CD14-positive monocyte (primary cell): ENCODE data around the gene NDST1. TPM values are rescaled to one million over a fixed set of nuclear protein-coding genes. Genes with fewer than 3 reads are reported as not detected.
"Not testable (repeated sequence)": the region's sequence is repeated elsewhere in the genome, so short reads cannot be mapped to it uniquely, and the experiment has no call there.

ENCODE experiments used
- DNase-seq, 3 donors: peaks; one replicate each; pipeline ENCODE4 v3.0.0-alpha.2; 2011 to 2022
- H2AFZ ChIP-seq: 2 replicates; pipeline ENCODE4 v1.6.0; 2012; ENCODE audit warnings: mild to moderate bottlenecking, low read depth, low read length, inconsistent platforms; ENCODE audit not compliant: insufficient read depth, poor library complexity, severe bottlenecking
- H3K27ac ChIP-seq, 2 donors: 1 replicate in 1 of 2; 2 replicates in 1 of 2; pipeline ENCODE4 v1.5.1; 2012 to 2013; ENCODE audit warnings: low read length in 2 of 2, control low read depth in 1 of 2, inconsistent platforms in 1 of 2, low read depth in 1 of 2, mild to moderate bottlenecking in 1 of 2
- H3K27me3 ChIP-seq, 2 donors: one replicate each; pipeline versions ENCODE4 v1.6.0 to v1.6.1; 2011 to 2013; ENCODE audit warnings: low read length in 2 of 2; ENCODE audit not compliant: control insufficient read depth in 2 of 2, insufficient read depth in 2 of 2
- H3K36me3 ChIP-seq, 2 donors: replicated peaks in 1 of 2; 1 replicate in 1 of 2; 2 replicates in 1 of 2; pipeline versions ENCODE4 v1.5.1 to v1.6.1; 2012 to 2013; ENCODE audit warnings: low read length in 2 of 2, control low read depth in 1 of 2, inconsistent platforms in 1 of 2, mild to moderate bottlenecking in 1 of 2; ENCODE audit not compliant: insufficient read depth in 2 of 2, control insufficient read depth in 1 of 2
- H3K4me1 ChIP-seq, 2 donors: 1 replicate in 1 of 2; 2 replicates in 1 of 2; pipeline versions ENCODE4 v1.5.1 to v1.6.1; 2012 to 2013; ENCODE audit warnings: low read length in 2 of 2, control low read depth in 1 of 2, inconsistent platforms in 1 of 2, mild to moderate bottlenecking in 1 of 2, moderate library complexity in 1 of 2; ENCODE audit not compliant: insufficient read depth in 2 of 2, control insufficient read depth in 1 of 2
- H3K4me2 ChIP-seq: replicated peaks from 2 replicates; pipeline ENCODE3; 2012; ENCODE audit warnings: low read length, moderate library complexity, mild to moderate bottlenecking; ENCODE audit not compliant: poor library complexity, severe bottlenecking; ENCODE audit errors: extremely low read depth
- H3K4me3 ChIP-seq, 3 experiments: fragments of 200-600 bp in 1 of 3; sonication (generic) in 1 of 3; replicated peaks in 1 of 3; 1 replicate in 2 of 3; 2 replicates in 1 of 3; pipeline ENCODE4 v1.5.1; 2011 to 2013; ENCODE audit warnings: low read length in 3 of 3, mild to moderate bottlenecking in 3 of 3, control low read depth in 2 of 3, low read depth in 2 of 3, inconsistent platforms in 1 of 3, moderate library complexity in 1 of 3
- H3K79me2 ChIP-seq: 2 replicates; pipeline ENCODE4 v1.6.0; 2012; ENCODE audit warnings: mild to moderate bottlenecking, control low read depth, inconsistent platforms, low read length, moderate library complexity; ENCODE audit not compliant: insufficient read depth
- H3K9ac ChIP-seq: 2 replicates; pipeline ENCODE4 v1.6.0; 2017; ENCODE audit warnings: low read length, mild to moderate bottlenecking; ENCODE audit not compliant: insufficient read depth, poor library complexity, severe bottlenecking
- H3K9me3 ChIP-seq, 2 donors: replicated peaks in 1 of 2; 1 replicate in 1 of 2; 2 replicates in 1 of 2; pipeline versions ENCODE4 v1.5.1 to v1.6.1; 2012 to 2013; ENCODE audit warnings: low read length in 2 of 2, control low read depth in 1 of 2; ENCODE audit not compliant: control insufficient read depth in 1 of 2, insufficient read depth in 1 of 2
- H4K20me1 ChIP-seq: 2 replicates; pipeline ENCODE4 v1.6.0; 2012; ENCODE audit warnings: mild to moderate bottlenecking, low read length, control low read depth, moderate library complexity; ENCODE audit not compliant: insufficient read depth
- H3K27ac Mint-ChIP-seq, 7 donors: one replicate each; pipeline ENCODE4 v1.8.0; 2020; ENCODE audit warnings: mild to moderate bottlenecking in 7 of 7, mixed read lengths in 7 of 7, moderate library complexity in 6 of 7, inconsistent platforms in 2 of 7
- H3K27me3 Mint-ChIP-seq, 3 donors: one replicate each; pipeline ENCODE4 v1.8.0; 2021 to 2022; ENCODE audit warnings: low read depth in 3 of 3, mild to moderate bottlenecking in 3 of 3, mixed read lengths in 3 of 3, moderate library complexity in 3 of 3, inconsistent platforms in 1 of 3
- H3K36me3 Mint-ChIP-seq, 2 donors: one replicate each; pipeline ENCODE4 v1.8.0; 2020; ENCODE audit warnings: mixed read lengths in 2 of 2, inconsistent platforms in 1 of 2, mild to moderate bottlenecking in 1 of 2
- H3K4me1 Mint-ChIP-seq: one replicate; pipeline ENCODE4 v1.8.0; 2020; ENCODE audit warnings: mild to moderate bottlenecking, mixed read lengths
- H3K4me3 Mint-ChIP-seq, 2 donors: one replicate each; pipeline ENCODE4 v1.8.0; 2020; ENCODE audit warnings: mild to moderate bottlenecking in 2 of 2, mixed read lengths in 2 of 2, moderate library complexity in 1 of 2
- H3K9me3 Mint-ChIP-seq, 7 donors: one replicate each; pipeline ENCODE4 v1.8.0; 2020 to 2022; ENCODE audit warnings: mixed read lengths in 7 of 7, mild to moderate bottlenecking in 6 of 7, moderate library complexity in 6 of 7, inconsistent platforms in 2 of 7
- WGBS: methylation state at CpG from one replicate; pipeline ENCODE4 v1.1.5; 2013; ENCODE audit warnings: missing lambda C conversion rate; ENCODE audit not compliant: insufficient coverage; 5-methylcytosine and 5-hydroxymethylcytosine counted together
- intact Hi-C, 2 donors: fragments of 100-400 bp; cut with micrococcal nuclease; formaldehyde crosslinking; loops; one replicate each; pipeline versions ENCODE4 v1.15.0 to v1.15.1; 2023
- polyA plus RNA-seq, 3 donors: library from polyadenylated mRNA; depleted of rRNA in 1 of 3; unstranded in 2 of 3; stranded (reverse) in 1 of 3; fragments of 300-500 nt in 2 of 3; fragments of >200 nt in 1 of 3; fragmentation: Illumina TruSeq in 2 of 3; gene quantifications; 1 replicate in 2 of 3; 2 replicates in 1 of 3; pipeline ENCODE4 v1.2.3, GENCODE V29; 2012 to 2021
- TF ChIP-seq, protein P1 (sequence below): fragments of 200-600 bp; IDR thresholded peaks from one replicate; pipeline ENCODE4 v1.8.0; 2022; ENCODE audit warnings: antibody characterized with exemption, mild to moderate bottlenecking

Gene NDST1
- polyA plus RNA-seq, 3 donors, result 7.0 to 18.9 (median 7.5) TPM

DNA sequence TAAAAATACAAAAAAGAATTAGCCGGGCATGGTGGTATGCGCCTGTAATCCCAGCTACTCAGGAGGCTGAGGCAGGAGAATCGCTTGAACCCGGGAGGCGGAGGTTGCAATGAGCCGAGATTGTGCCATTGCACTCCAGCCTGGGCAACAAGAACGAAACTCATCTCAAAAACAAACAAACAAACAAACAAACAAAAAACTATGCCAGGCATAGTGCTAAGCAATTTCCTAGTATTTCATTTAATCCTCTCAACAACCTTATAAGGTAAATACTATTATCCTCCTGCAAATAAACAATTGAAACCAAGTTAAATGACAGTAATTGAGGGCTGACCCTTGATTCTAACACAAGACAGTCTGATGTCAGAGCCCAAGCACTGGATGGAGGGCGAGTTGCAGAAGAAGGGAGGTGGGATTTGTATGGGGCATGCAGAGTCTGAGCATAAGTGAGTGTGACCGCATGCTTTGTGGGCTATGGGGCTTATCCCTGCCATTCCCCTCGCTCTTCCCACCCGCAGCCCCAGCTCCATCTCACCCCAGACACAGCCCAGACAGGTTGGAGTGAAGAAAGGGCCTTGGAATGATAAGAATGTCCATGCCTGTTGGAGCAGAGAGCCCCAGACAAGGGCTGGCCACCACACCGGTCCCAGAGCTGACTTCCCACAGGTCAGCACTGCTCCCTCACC is 34.1 kb upstream of the NDST1 start:
- no peak overlapping the region for H2AFZ ChIP-seq
- no peaks in the 10 kb centered on the region for H3K79me2 ChIP-seq
- no peaks in the 10 kb centered on the region for H3K36me3 Mint-ChIP-seq
- no peaks in the 10 kb centered on the region for H3K9me3 ChIP-seq
- H3K27ac ChIP-seq, result no peak overlapping the region
- no peak overlapping the region for H3K9ac ChIP-seq
- H3K4me1 ChIP-seq, result peaks cover 38 to 45% of the 10 kb centered on the region in 2 donors
- no peak overlapping the region for H3K4me2 ChIP-seq
- no peak overlapping the region for H3K4me3 ChIP-seq
- TF ChIP-seq, protein P1, sequence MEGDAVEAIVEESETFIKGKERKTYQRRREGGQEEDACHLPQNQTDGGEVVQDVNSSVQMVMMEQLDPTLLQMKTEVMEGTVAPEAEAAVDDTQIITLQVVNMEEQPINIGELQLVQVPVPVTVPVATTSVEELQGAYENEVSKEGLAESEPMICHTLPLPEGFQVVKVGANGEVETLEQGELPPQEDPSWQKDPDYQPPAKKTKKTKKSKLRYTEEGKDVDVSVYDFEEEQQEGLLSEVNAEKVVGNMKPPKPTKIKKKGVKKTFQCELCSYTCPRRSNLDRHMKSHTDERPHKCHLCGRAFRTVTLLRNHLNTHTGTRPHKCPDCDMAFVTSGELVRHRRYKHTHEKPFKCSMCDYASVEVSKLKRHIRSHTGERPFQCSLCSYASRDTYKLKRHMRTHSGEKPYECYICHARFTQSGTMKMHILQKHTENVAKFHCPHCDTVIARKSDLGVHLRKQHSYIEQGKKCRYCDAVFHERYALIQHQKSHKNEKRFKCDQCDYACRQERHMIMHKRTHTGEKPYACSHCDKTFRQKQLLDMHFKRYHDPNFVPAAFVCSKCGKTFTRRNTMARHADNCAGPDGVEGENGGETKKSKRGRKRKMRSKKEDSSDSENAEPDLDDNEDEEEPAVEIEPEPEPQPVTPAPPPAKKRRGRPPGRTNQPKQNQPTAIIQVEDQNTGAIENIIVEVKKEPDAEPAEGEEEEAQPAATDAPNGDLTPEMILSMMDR, result no peak
- intact Hi-C loops, result loop anchor here in 1 of 2 donors (10.0 kb wide), 1 partner anchor 291 kb away; no protein-coding TSS in a partner anchor
- DNase-seq, result no peak
- H4K20me1 ChIP-seq, result no peaks in the 10 kb centered on the region
- no peaks in the 10 kb centered on the region for H3K36me3 ChIP-seq
- peaks cover 48% of the 10 kb centered on the region for H3K4me1 Mint-ChIP-seq
- WGBS, result 93% methylated on average over 3 of the region's 12 CpGs
- H3K27me3 Mint-ChIP-seq, result peaks cover 0 to 19% (median 3%) of the 10 kb centered on the region in 3 donors
- H3K27me3 ChIP-seq, result no peaks in the 10 kb centered on the region
- H3K4me3 Mint-ChIP-seq, result no peak overlapping the region
- H3K27ac Mint-ChIP-seq, result peak overlapping the region in 1 of 7 donors; percentile 48
- H3K9me3 Mint-ChIP-seq, result peaks cover 0 to 6% (median 0%) of the 10 kb centered on the region in 7 donors

DNA sequence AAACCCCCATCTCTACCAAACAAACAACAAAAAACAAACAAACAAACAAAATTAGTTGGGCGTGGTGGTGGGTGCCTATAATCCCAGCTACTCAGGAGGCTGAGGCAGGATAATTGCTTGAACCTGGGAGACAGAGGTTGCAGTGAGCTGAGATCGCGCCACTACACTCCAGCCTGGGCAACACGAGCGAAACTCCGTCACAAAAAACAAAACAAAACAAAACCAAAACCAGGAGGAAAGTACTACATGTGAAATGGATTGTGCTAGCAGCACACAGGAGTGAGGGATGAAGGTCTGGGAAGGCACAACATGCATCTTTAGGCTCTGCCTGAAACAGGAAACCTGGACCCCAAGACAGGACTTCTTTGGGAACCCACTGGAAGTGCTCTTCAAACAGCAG is 31.4 kb upstream of the NDST1 start:
- Mint-ChIP-seq H3K4me1 (peaks cover 62% of the 10 kb centered on the region), H3K4me3 (peak overlapping the region; percentile 37 to 71), H3K27ac (peak overlapping the region in 6 of 7 donors; percentile 63 to 95 (median 89)), H3K27me3 (peaks cover 0 to 24% (median 3%) of the 10 kb centered on the region in 3 donors)
- peaks cover 39 to 53% of the 10 kb centered on the region in 2 donors for H3K4me1 ChIP-seq
- peak overlapping the region; percentile 44 for H3K4me2 ChIP-seq
- intact Hi-C loops, result loop anchor here in 1 of 2 donors (5.0 to 10.0 kb wide), 3 partner anchors 64 to 306 kb away; partner anchors contain the start of gene CD74
- not testable (repeated sequence) for H3K36me3 Mint-ChIP-seq, H3K27me3 ChIP-seq, H3K9me3 Mint-ChIP-seq, H3K79me2 ChIP-seq, H3K9me3 ChIP-seq, DNase-seq, H4K20me1 ChIP-seq, H3K36me3 ChIP-seq
- WGBS, result 80% methylated on average over 1 of the region's 6 CpGs
- peak overlapping the region in 1 of 2 donors; percentile 11 for H3K27ac ChIP-seq
- peak overlapping the region in 1 of 3 experiments; percentile 41 for H3K4me3 ChIP-seq
- H2AFZ ChIP-seq, result peak overlapping the region; percentile 33
- H3K9ac ChIP-seq, result peak overlapping the region; percentile 9
